SK-N-MC (cell line): Measurements from ENCODE around the gene MOCS2.

Experiments used
- EZH2 ChIP-seq: fragments of 200-600 bp; sonication (generic); IDR thresholded peaks from one replicate; pipeline ENCODE4 v1.6.1; 2017; ENCODE audit warnings: antibody characterized with exemption
- FOXP2 ChIP-seq: optimal IDR thresholded peaks from 2 replicates; pipeline ENCODE3; 2011; ENCODE audit warnings: mild to moderate bottlenecking, moderate library complexity; ENCODE audit not compliant: insufficient read depth; ENCODE audit errors: extremely low read length, control extremely low read depth

DNA sequence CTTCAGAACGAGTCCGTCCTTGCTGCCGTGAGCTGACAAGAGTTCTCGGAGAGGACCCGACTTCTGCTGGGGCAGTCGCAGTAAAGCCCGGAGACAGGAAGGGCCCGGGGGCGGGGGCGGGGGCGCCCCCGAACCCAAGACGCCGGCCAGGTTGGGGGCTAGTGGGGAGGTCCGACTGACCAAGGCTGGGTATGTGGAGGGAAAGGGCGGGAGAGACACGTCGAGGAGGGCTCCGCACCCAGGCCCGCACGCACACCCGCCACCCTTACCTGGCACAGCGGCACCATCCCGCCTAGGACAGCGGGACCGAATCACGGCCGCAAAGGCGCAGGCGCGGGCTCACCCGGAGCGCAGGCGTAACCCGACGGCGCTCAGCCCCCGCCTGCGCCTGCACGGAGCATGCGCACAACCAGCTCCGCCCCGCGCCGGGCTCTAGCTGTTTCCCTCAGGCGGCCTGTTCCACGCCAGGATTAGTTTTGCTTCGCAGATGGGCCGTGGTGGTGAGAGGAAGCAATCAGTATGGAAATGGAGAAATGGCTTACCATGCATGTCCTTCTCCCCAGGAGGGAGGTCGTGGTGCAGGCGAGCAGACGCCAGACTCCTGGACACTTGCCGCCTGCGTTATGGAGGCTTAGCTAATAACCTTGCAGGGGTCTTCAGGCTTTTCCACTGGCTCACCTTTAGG, at the start of gene MOCS2:
- no peak for TF ChIP-seq FOXP2
- TF ChIP-seq EZH2 = no peak
